Cardiac septum (tissue), 1 donor: Measurements from ENCODE around the gene C12orf43. TPM values are rescaled to one million over a fixed set of nuclear protein-coding genes. Genes with fewer than 3 reads are reported as not detected.

Experiments
- DNase-seq: peaks from one replicate; pipeline ENCODE4 v3.0.0-alpha.2; 2020; ENCODE audit warnings: low spot score
- intact Hi-C: fragments of 100-400 bp; cut with DNase I; formaldehyde crosslinking; loops from one replicate; pipeline ENCODE4 v1.14.0; 2022
- total RNA-seq: library from RNA; stranded (reverse); fragmentation: NEBNext Ultra II Directional; extraction: Animal tissue kit (Norgen Biotek cat#: 25700); gene quantifications from one replicate; pipeline ENCODE4 v1.2.1, GENCODE V29; 2021
- donor health status: DM: no; HTN: no; CAD: no.

The C12orf43 gene
- total RNA-seq, 1 donor from 2014 or later, result 9.1 TPM

DNA sequence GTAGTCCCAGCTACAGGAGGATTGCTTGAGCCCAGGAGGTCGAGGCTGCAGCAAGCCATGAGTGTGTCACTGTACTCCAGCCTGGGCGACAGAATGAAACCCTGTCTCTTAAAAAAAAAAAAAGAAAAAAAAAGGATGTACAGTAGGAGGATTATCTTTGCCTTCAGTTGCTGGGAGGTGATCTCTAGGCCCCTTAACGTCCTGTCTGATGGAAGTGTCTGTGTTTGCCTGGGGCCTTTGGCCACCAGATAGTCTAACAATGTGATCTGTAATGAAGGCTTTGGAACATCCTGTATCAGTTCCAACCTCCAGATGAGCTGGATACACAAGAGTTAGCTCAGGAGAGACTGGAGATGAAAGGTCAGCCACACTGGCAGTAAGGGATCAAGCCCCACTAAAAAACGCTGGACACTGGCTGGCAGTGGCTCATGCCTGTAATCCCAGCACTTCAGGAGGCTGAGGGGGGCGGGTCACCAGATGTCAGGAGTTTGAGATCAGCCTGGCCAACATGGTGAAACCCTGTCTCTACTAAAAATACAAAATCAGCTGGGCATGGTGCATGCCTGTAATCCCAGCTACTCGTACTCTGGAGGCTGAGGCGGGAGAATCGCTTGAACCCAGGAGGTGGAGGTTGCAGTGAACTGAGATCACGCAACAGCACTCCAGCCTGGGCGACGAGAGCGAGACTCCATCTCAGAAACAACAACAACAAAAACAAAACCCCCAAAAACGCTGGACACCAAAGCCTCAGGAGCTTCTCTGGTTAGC, 57.0 kb downstream of the C12orf43 start:
- intact Hi-C loops, result no loop called here
- no peak for DNase-seq

DNA sequence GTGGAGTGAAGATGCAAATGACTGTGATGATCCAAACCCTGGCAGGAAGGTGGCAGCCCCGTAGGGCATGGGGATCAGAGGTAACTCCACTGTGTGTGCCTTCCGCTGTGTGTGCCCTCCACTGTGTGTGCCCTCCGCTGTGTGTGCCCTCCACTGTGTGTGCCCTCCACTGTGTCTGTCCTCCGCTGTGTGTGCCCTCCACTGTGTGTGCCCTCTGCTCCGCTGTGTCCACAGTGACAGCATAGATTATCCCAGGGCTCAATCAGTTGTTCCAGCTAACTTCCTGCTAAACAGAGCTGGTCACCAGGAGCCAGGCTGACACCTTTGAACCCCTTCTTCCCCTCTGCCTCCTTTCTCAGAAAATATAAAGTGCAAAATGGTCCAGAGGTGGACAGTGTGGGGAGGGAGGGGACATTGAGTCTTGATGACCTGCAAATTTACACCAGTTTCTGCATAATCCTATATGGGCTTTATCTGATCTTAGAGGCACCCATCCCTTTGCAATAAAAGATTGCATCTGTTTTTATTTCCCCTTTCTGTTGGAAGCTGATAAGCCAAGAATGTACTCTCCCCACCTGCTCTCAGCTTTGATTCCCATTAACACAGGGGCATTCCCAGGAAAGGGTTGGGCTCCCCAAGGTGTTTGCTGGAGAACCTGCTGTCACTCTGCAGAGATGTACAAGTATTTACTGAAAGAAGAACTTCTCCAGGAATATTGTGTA, 59.5 kb downstream of the C12orf43 start:
- intact Hi-C loops, result no loop called here
- no peak for DNase-seq

DNA sequence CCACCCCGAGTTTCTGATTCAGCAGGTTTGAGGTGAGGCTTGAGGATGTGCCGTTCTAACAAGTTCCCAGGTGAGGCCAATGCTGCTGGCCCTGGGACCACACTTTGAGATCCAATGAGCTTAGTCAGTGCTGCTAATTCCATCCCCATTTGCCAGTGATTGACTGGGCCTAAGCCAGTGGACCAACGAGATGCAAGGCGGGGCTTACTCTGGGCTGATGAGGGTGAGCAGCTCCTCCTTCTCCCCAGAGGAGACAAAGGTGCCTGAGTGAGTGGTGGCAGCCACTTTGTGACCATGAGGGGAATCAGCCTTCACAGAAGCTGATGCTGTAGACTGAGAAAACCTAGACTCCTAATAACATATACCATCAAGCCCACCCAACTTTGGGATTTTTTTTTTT, 61.1 kb downstream of the C12orf43 start:
- intact Hi-C loops, result no loop called here
- no peak for DNase-seq

DNA sequence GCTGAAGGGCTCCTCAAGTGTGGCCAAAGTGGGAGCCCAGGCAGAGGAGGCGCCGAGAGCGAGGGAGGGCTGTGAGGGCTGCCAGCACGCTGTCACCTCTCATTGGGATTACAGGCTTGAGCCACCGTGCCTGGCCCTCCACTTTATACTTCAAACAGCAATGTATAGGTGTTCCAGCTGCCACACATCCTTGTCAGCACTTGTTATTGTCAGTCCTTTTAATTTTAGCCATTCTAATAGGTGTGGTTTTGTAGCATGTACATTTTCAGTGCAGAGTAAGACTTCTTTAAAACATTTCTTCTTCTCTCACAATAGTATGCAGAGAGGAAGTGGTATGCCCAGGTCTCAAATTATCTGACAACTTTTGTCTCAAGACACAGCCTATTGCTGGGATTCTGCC, 65.5 kb downstream of the C12orf43 start:
- DNase-seq, result no peak

More for the DNA sequence above, 65.5 kb downstream of the C12orf43 start:
- intact Hi-C loops, result no loop called here

Other genes with a start within 250 kb of the C12orf43 start
- 32.2 TPM for gene SPPL3, start 112.1 kb downstream of the C12orf43 start, total RNA-seq
- gene HNF1A, start 37.9 kb downstream of the C12orf43 start, total RNA-seq, result not detected
- 0.27 TPM for gene OASL, start 22.8 kb upstream of the C12orf43 start, total RNA-seq
- 0.65 TPM for gene P2RX7, start 116.4 kb upstream of the C12orf43 start, total RNA-seq
- gene P2RX4, start 193.6 kb upstream of the C12orf43 start, total RNA-seq, result 6.4 TPM